HEK293 (cell line): ENCODE results near the gene MVB12A.

Source experiments
- CTCF ChIA-PET: fragments of 350-600 bp; formaldehyde crosslinking; extraction: SDS; loops from one replicate; lab custom pipeline; 2021; ENCODE audit warnings: antibody characterized with exemption; lab: Yijun Ruan, JAX
- POLR2A ChIA-PET: fragments of 300-600 bp; formaldehyde crosslinking; extraction: SDS; loops from one replicate; lab custom pipeline; 2020; ENCODE audit warnings: antibody characterized with exemption, inconsistent platforms; lab: Yijun Ruan, JAX
- H3K27ac ChIP-seq: fragments of 200-500 bp; sonication (Bioruptor generic); 2 replicates; pipeline ENCODE4 v1.5.1; 2014; ENCODE audit warnings: low read depth, low read length, control low read depth, inconsistent platforms; ENCODE audit errors: extremely low read depth
- H3K36me3 ChIP-seq, 2 experiments: fragments of 200-500 bp in 1 of 2; sonication (Bioruptor generic) in 1 of 2; 1 replicate in 1 of 2; 2 replicates in 1 of 2; pipeline ENCODE4 v1.5.1; 2014 to 2017; ENCODE audit warnings: inconsistent platforms in 2 of 2, low read length in 2 of 2; ENCODE audit not compliant: control insufficient read depth in 2 of 2, insufficient read depth in 1 of 2
- H3K4me1 ChIP-seq: fragments of 200-500 bp; sonication (Bioruptor generic); 2 replicates; pipeline ENCODE4 v1.5.1; 2014; ENCODE audit warnings: mild to moderate bottlenecking, low read length, inconsistent platforms; ENCODE audit not compliant: control insufficient read depth, insufficient read depth
- H3K4me3 ChIP-seq: 2 replicates; pipeline ENCODE4 v1.5.1; 2011; ENCODE audit warnings: low read depth, mild to moderate bottlenecking, control low read depth, low read length, moderate library complexity
- H3K9me3 ChIP-seq: fragments of 200-500 bp; sonication (Bioruptor generic); 2 replicates; pipeline ENCODE4 v1.5.1; 2014; ENCODE audit warnings: low read depth, low read length, inconsistent platforms; ENCODE audit not compliant: control insufficient read depth, insufficient read depth
- BCL11A ChIP-seq: fragments of 450-650 bp; formaldehyde crosslinking; IDR thresholded peaks from 2 replicates; pipeline ENCODE4 v1.5.1; 2016; ENCODE audit warnings: low read depth, missing biosample characterization, missing genetic modification characterization
- FEZF1 ChIP-seq: fragments of 450-650 bp; formaldehyde crosslinking; IDR thresholded peaks from 2 replicates; pipeline ENCODE4 v1.5.1; 2016; ENCODE audit warnings: missing biosample characterization, missing genetic modification characterization
- SCRT2 ChIP-seq: fragments of 450-650 bp; formaldehyde crosslinking; IDR thresholded peaks from 2 replicates; pipeline ENCODE4 v1.5.1; 2016; ENCODE audit warnings: missing biosample characterization, missing genetic modification characterization
- SP2 ChIP-seq: fragments of 450-650 bp; formaldehyde crosslinking; IDR thresholded peaks from 2 replicates; pipeline ENCODE4 v1.5.1; 2016; ENCODE audit warnings: missing biosample characterization, missing genetic modification characterization
- YY1 ChIP-seq: fragments of 450-650 bp; formaldehyde crosslinking; IDR thresholded peaks from 2 replicates; pipeline ENCODE4 v1.5.1; 2018; ENCODE audit warnings: missing biosample characterization, missing genetic modification characterization
- YY2 ChIP-seq: fragments of 450-650 bp; formaldehyde crosslinking; IDR thresholded peaks from 2 replicates; pipeline ENCODE4 v1.5.1; 2016; ENCODE audit warnings: missing biosample characterization, missing genetic modification characterization
- ZBTB17 ChIP-seq: fragments of 450-650 bp; formaldehyde crosslinking; IDR thresholded peaks from 2 replicates; pipeline ENCODE4 v1.5.1; 2016; ENCODE audit warnings: missing biosample characterization, missing genetic modification characterization
- ZFHX2 ChIP-seq: fragments of 450-650 bp; formaldehyde crosslinking; conservative IDR thresholded peaks from 2 replicates; pipeline ENCODE4 v1.5.1; 2016; ENCODE audit warnings: missing biosample characterization, missing genetic modification characterization
- ZNF10 ChIP-seq: fragments of 450-650 bp; formaldehyde crosslinking; IDR thresholded peaks from 2 replicates; pipeline ENCODE4 v1.5.1; 2017; ENCODE audit warnings: missing biosample characterization, missing genetic modification characterization
- ZNF112 ChIP-seq: fragments of 450-650 bp; formaldehyde crosslinking; IDR thresholded peaks from 2 replicates; pipeline ENCODE4 v1.5.0; 2017; ENCODE audit warnings: missing biosample characterization, missing genetic modification characterization
- ZNF121 ChIP-seq: fragments of 450-650 bp; formaldehyde crosslinking; IDR thresholded peaks from 2 replicates; pipeline ENCODE4 v1.5.1; 2016; ENCODE audit warnings: missing biosample characterization, missing genetic modification characterization
- ZNF146 ChIP-seq: fragments of 450-650 bp; formaldehyde crosslinking; IDR thresholded peaks from 2 replicates; pipeline ENCODE4 v1.5.1; 2016; ENCODE audit warnings: missing biosample characterization, missing genetic modification characterization
- ZNF157 ChIP-seq: fragments of 450-650 bp; formaldehyde crosslinking; IDR thresholded peaks from 2 replicates; pipeline ENCODE4 v1.5.1; 2016; ENCODE audit warnings: missing biosample characterization, missing genetic modification characterization
- ZNF16 ChIP-seq: fragments of 450-650 bp; formaldehyde crosslinking; IDR thresholded peaks from 2 replicates; pipeline ENCODE4 v1.5.1; 2016; ENCODE audit warnings: low read depth, missing biosample characterization, missing genetic modification characterization
- ZNF175 ChIP-seq: fragments of 450-650 bp; formaldehyde crosslinking; IDR thresholded peaks from 2 replicates; pipeline ENCODE4 v1.5.1; 2016; ENCODE audit warnings: missing biosample characterization, missing genetic modification characterization
- ZNF184 ChIP-seq: fragments of 450-650 bp; IDR thresholded peaks from 2 replicates; pipeline ENCODE4 v1.5.1; 2018; ENCODE audit warnings: missing biosample characterization, mild to moderate bottlenecking, missing genetic modification characterization
- ZNF202 ChIP-seq: fragments of 450-650 bp; formaldehyde crosslinking; IDR thresholded peaks from 2 replicates; pipeline ENCODE4 v1.5.1; 2016; ENCODE audit warnings: missing biosample characterization, missing genetic modification characterization, borderline replicate concordance
- ZNF23 ChIP-seq: fragments of 450-650 bp; formaldehyde crosslinking; IDR thresholded peaks from 2 replicates; pipeline ENCODE4 v1.5.1; 2016; ENCODE audit warnings: missing biosample characterization, missing genetic modification characterization, borderline replicate concordance
- ZNF24 ChIP-seq: fragments of 450-650 bp; formaldehyde crosslinking; IDR thresholded peaks from 2 replicates; pipeline ENCODE4 v1.5.1; 2016; ENCODE audit warnings: missing biosample characterization, missing genetic modification characterization
- ZNF248 ChIP-seq: fragments of 450-650 bp; formaldehyde crosslinking; IDR thresholded peaks from 2 replicates; pipeline ENCODE4 v1.5.1; 2017; ENCODE audit warnings: missing biosample characterization, missing genetic modification characterization
- ZNF37A ChIP-seq: fragments of 450-650 bp; IDR thresholded peaks from 2 replicates; pipeline ENCODE4 v1.5.1; 2018; ENCODE audit warnings: missing biosample characterization, missing genetic modification characterization
- ZNF48 ChIP-seq: fragments of 450-650 bp; formaldehyde crosslinking; IDR thresholded peaks from 2 replicates; pipeline ENCODE4 v1.5.1; 2016; ENCODE audit warnings: missing biosample characterization, missing genetic modification characterization
- ZNF521 ChIP-seq: fragments of 450-650 bp; formaldehyde crosslinking; IDR thresholded peaks from 2 replicates; pipeline ENCODE4 v1.5.1; 2017; ENCODE audit warnings: missing biosample characterization, mild to moderate bottlenecking, missing genetic modification characterization
- ZNF529 ChIP-seq: fragments of 450-650 bp; formaldehyde crosslinking; IDR thresholded peaks from 2 replicates; pipeline ENCODE4 v1.5.1; 2017; ENCODE audit warnings: missing genetic modification characterization, missing biosample characterization; ENCODE audit not compliant: insufficient replicate concordance
- ZNF600 ChIP-seq: fragments of 450-650 bp; formaldehyde crosslinking; IDR thresholded peaks from 2 replicates; pipeline ENCODE4 v1.5.1; 2016; ENCODE audit warnings: missing biosample characterization, missing genetic modification characterization
- ZNF791 ChIP-seq: fragments of 450-650 bp; formaldehyde crosslinking; IDR thresholded peaks from 2 replicates; pipeline ENCODE4 v1.5.1; 2016; ENCODE audit warnings: missing biosample characterization, missing genetic modification characterization
- ZNF792 ChIP-seq: fragments of 450-650 bp; formaldehyde crosslinking; IDR thresholded peaks from 2 replicates; pipeline ENCODE4 v1.5.1; 2016; ENCODE audit warnings: missing biosample characterization, missing genetic modification characterization
- ZNF830 ChIP-seq: fragments of 450-650 bp; IDR thresholded peaks from 2 replicates; pipeline ENCODE4 v1.5.0; 2018; ENCODE audit warnings: missing biosample characterization, missing genetic modification characterization, low read depth, mild to moderate bottlenecking, moderate library complexity
- ZSCAN23 ChIP-seq: fragments of 450-650 bp; formaldehyde crosslinking; IDR thresholded peaks from 2 replicates; pipeline ENCODE4 v1.5.1; 2016; ENCODE audit warnings: missing biosample characterization, missing genetic modification characterization
- TF ChIP-seq, protein P1 (sequence below): fragments of 450-650 bp; formaldehyde crosslinking; IDR thresholded peaks from 2 replicates; pipeline ENCODE4 v1.5.1; 2016; ENCODE audit warnings: missing biosample characterization, missing genetic modification characterization
- TF ChIP-seq, protein P2 (sequence below): fragments of 450-650 bp; formaldehyde crosslinking; IDR thresholded peaks from 2 replicates; pipeline ENCODE4 v1.5.1; 2016; ENCODE audit warnings: missing biosample characterization, missing genetic modification characterization
- TF ChIP-seq, protein P3 (sequence below): fragments of 450-650 bp; formaldehyde crosslinking; IDR thresholded peaks from 2 replicates; pipeline ENCODE4 v1.5.1; 2016; ENCODE audit warnings: missing biosample characterization, missing genetic modification characterization
- TF ChIP-seq, protein P4 (sequence below): fragments of 450-650 bp; formaldehyde crosslinking; IDR thresholded peaks from 2 replicates; pipeline ENCODE4 v1.5.1; 2017; ENCODE audit warnings: missing biosample characterization, missing genetic modification characterization

The MVB12A gene

DNA sequence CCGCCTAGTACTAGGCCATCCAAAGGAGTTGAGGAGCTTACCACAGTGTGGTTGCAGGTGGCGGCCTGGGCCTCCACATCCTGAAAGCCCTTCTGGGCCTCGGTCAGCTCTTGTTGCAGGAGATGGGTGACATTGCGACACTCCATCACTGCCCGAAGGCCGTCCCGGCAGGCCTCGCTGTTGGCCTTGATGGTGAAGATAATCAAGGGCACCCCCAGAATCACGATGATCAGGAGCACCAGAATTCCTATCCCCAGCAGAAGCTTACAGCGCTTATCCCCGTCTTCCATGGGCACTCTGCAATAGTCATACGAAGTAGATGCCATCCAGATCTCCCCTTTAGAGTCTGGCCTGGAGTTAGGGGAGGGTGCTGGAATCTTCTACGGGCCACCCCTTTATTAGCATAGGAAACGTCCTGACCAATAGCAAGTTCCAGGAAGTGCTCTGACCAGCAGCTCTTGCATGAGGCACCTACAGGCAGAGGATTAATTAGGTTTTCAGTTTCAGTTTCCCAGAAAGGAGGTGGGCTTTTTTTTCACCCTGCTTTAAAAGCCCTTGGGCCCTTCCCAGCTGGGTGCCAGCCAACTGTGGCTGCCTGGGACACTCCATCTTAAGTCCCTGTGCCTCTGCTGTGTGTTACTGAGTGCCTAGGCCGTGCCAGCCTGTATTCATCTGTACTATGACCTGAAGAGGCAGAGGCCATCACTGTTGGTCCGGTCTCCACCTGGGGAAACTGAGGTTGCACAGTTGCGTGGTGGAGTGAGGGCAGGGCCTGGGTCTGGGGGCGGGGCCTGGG, 14.4 kb upstream of the MVB12A start, which contains the start of gene BST2 (continued):
- TF ChIP-seq ZNF600 (tag by site-specific recombination) (peak; percentile 39; the same call in 1 of the 2 replicates), ZNF121 (tag by site-specific recombination) (no peak), YY1 (tag by site-specific recombination) (peak; percentile 18; the same call in 1 of the 2 replicates), ZNF184 (tag by site-specific recombination) (no peak), ZNF24 (tag by site-specific recombination) (0 out of 2 replicates have a peak, but pooled peaks have one; percentile 47), ZNF248 (tag by site-specific recombination) (no peak), FEZF1 (no peak), ZBTB17 (tag by site-specific recombination) (peak; percentile 59; the same call in 1 of the 2 replicates), SP2 (peak; percentile 47), ZNF830 (tag by site-specific recombination) (no peak)
- TF ChIP-seq, protein P1, sequence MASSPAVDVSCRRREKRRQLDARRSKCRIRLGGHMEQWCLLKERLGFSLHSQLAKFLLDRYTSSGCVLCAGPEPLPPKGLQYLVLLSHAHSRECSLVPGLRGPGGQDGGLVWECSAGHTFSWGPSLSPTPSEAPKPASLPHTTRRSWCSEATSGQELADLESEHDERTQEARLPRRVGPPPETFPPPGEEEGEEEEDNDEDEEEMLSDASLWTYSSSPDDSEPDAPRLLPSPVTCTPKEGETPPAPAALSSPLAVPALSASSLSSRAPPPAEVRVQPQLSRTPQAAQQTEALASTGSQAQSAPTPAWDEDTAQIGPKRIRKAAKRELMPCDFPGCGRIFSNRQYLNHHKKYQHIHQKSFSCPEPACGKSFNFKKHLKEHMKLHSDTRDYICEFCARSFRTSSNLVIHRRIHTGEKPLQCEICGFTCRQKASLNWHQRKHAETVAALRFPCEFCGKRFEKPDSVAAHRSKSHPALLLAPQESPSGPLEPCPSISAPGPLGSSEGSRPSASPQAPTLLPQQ = peak; percentile 27; the same call in 1 of the 2 replicates

DNA sequence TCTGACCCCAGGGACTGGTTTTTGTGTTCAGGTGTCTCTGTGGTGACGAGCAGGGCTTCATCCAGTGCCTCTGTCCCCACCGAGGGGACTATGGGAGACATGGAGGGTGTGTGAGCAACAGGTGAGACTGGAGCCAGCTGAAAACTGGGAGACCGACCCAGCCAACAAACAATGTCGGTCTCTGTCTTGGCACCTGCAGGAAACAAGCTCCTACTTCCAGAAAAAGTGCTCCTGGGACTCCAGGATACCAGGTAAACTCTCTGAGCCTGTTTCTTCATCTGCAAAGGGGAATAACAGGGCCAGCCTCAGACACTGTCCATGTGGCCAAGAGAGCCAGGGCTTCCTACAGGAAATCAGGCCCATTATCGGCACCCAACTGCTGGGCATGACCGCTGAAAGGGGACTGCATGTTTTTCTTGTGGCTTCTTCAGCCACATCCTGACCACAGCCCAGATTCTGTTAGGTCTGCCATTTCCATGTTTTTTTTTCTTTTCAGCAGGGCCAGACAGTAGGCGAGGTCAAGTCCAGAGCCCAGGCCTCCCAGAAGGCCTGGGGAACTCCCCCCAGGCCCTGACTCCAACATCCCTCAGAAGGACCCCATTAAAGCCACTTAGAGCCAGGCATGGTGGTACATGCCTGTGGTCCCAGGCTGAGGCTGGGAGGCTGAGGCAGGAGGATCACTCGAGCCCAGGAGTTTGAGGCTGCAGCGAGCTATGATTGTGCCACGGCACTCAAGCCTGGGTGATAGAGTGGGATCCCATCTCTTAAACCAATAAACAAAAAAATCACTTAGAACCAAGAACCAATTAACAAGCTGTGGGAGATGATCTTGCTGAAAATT, 13.6 kb upstream of the MVB12A start:
- Histone ChIP-seq H3K9me3 (no peaks in the 10 kb centered on the region), H3K4me1 (no peaks in the 10 kb centered on the region), H3K4me3 (no peak overlapping the region), H3K27ac (no peak overlapping the region), H3K36me3 (no peaks in the 10 kb centered on the region)
- POLR2A ChIA-PET = interaction anchor here (2.1 kb wide), 1 partner anchor 13 kb away, joined by 9 read pairs; the partner anchor contains the start of gene MVB12A
- CTCF ChIA-PET = interaction anchor here (0.6 to 1.7 kb wide), 4 partner anchors 16 to 310 kb away, joined by 3 to 8 read pairs (median 6); no protein-coding TSS in a partner anchor
- TF ChIP-seq ZNF529 (tag by site-specific recombination) = no peak
- TF ChIP-seq ZNF146 (tag by site-specific recombination) = no peak
- TF ChIP-seq, protein P2, sequence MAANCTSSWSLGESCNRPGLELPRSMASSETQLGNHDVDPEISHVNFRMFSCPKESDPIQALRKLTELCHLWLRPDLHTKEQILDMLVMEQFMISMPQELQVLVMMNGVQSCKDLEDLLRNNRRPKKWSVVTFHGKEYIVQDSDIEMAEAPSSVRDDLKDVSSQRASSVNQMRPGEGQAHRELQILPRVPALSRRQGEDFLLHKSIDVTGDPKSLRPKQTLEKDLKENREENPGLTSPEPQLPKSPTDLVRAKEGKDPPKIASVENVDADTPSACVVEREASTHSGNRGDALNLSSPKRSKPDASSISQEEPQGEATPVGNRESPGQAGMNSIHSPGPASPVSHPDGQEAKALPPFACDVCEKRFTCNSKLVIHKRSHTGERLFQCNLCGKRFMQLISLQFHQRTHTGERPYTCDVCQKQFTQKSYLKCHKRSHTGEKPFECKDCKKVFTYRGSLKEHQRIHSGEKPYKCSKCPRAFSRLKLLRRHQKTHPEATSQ (tag by site-specific recombination) = no peak
- TF ChIP-seq ZNF791 (tag by site-specific recombination) = no peak
- TF ChIP-seq BCL11A (tag by site-specific recombination) = no peak
- TF ChIP-seq ZNF10 (tag by site-specific recombination) = no peak
- no peak for TF ChIP-seq ZNF112 (tag by site-specific recombination)
- TF ChIP-seq ZFHX2 (tag by site-specific recombination) = no peak
- no peak for TF ChIP-seq ZNF157 (tag by site-specific recombination)
- TF ChIP-seq ZNF202 (tag by site-specific recombination) = no peak
- peak; percentile 61; the same call in 1 of the 2 replicates for TF ChIP-seq ZNF16 (tag by site-specific recombination)
- TF ChIP-seq, protein P3, sequence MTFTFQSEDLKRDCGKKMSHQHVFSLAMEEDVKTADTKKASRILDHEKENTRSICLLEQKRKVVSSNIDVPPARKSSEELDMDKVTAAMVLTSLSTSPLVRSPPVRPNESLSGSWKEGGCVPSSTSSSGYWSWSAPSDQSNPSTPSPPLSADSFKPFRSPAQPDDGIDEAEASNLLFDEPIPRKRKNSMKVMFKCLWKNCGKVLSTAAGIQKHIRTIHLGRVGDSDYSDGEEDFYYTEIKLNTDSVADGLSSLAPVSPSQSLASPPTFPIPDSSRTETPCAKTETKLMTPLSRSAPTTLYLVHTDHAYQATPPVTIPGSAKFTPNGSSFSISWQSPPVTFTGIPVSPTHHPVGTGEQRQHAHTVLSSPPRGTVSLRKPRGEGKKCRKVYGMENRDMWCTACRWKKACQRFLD (tag by site-specific recombination) = no peak
- no peak for TF ChIP-seq ZNF792 (tag by site-specific recombination)
- TF ChIP-seq, protein P4, sequence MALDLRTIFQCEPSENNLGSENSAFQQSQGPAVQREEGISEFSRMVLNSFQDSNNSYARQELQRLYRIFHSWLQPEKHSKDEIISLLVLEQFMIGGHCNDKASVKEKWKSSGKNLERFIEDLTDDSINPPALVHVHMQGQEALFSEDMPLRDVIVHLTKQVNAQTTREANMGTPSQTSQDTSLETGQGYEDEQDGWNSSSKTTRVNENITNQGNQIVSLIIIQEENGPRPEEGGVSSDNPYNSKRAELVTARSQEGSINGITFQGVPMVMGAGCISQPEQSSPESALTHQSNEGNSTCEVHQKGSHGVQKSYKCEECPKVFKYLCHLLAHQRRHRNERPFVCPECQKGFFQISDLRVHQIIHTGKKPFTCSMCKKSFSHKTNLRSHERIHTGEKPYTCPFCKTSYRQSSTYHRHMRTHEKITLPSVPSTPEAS (tag by site-specific recombination) = no peak
- no peak for TF ChIP-seq ZSCAN23 (tag by site-specific recombination)
- TF ChIP-seq SCRT2 (tag by site-specific recombination) = peak; percentile 95
- no peak for TF ChIP-seq YY2
- TF ChIP-seq ZNF48 (tag by site-specific recombination) = no peak
- no peak for TF ChIP-seq ZNF175 (tag by site-specific recombination)
- TF ChIP-seq ZNF23 = no peak
- no peak for TF ChIP-seq ZNF37A (tag by site-specific recombination)
- no peak for TF ChIP-seq ZNF521 (tag by site-specific recombination)
